ENCODE measurements around the gene BRME1. TPM values are rescaled to one million over a fixed set of nuclear protein-coding genes. Genes with fewer than 3 reads are reported as not detected.

BRME1 gene
- polyA plus RNA-seq, 3 donors: 0.05 to 0.28 TPM; not detected in 1

DNA sequence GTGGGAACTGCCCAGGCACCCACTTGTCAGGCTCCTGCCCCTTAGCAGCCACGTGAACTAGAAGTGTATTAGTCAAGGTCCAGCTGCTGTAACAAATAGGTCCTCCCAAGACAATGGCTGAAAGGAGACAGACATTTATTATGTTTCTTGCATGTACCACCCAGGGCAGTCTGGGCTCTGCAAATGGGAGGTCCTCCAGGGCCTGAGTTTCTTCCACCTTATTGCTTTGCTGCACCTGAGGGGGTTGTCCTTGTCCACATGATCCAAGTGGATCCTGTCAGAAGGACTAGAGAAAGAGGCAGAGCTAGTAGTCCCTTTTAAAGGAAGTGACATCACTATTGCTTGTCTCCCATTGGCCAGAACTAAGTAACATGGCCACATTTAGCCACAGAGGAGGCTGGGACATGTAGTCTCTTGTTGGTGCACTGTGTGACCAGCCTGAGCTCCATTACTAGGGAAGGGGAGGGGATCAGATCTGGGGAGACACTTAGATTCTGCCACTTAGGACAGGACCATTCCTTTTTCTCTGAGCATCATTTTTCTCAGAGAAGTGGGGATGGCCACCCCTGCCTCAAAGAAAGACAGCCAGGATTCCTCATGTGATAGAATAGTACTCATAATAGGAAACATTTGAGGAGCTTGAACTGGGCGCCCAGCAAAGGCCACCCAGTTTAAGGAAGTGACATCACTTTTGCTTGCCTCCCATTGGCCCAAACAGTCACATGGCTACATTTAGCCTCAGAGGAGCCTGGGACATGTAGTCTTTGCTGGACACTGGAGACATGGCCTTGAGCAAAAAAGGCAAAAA, 15.2 kb upstream of the BRME1 start:
- Histone ChIP-seq H3K27ac (ENCODE audit: low read depth in 1 of 2, low read length in 2 of 2) (peak overlapping the region in 1 of 2 donors; percentile 49), H3K4me3 (replicated peaks in 1 of 3; ENCODE audit: low read depth in 2 of 3, low read length in 3 of 3) (no peak overlapping the region), H4K20me1 (ENCODE audit: insufficient read depth, low read length) (no peaks in the 10 kb centered on the region), H3K9me3 (replicated peaks in 1 of 2; ENCODE audit: control insufficient read depth in 1 of 2, insufficient read depth in 1 of 2, low read length in 2 of 2) (peaks cover 11 to 13% of the 10 kb centered on the region in 2 donors), H3K9ac (ENCODE audit: insufficient read depth, low read length, poor library complexity, severe bottlenecking) (no peak overlapping the region), H3K79me2 (ENCODE audit: insufficient read depth, low read length) (no peaks in the 10 kb centered on the region), H3K27me3 (ENCODE audit: control insufficient read depth in 2 of 2, insufficient read depth in 2 of 2, low read length in 2 of 2) (no peaks in the 10 kb centered on the region), H2AFZ (ENCODE audit: insufficient read depth, low read depth, low read length, poor library complexity, severe bottlenecking) (no peak overlapping the region), H3K4me2 (replicated peaks; ENCODE audit: extremely low read depth, low read length, poor library complexity, severe bottlenecking) (no peak overlapping the region), H3K4me1 (ENCODE audit: control insufficient read depth in 1 of 2, insufficient read depth in 2 of 2, low read length in 2 of 2) (peaks cover 0 to 1% of the 10 kb centered on the region in 2 donors), H3K36me3 (replicated peaks in 1 of 2; ENCODE audit: control insufficient read depth in 1 of 2, insufficient read depth in 2 of 2, low read length in 2 of 2) (peaks cover 69 to 87% of the 10 kb centered on the region in 2 donors)
- DNase-seq: peak; percentile 30 to 58 (median 44)
- intact Hi-C loops (cut with micrococcal nuclease): no loop called here
- TF ChIP-seq, protein P1, sequence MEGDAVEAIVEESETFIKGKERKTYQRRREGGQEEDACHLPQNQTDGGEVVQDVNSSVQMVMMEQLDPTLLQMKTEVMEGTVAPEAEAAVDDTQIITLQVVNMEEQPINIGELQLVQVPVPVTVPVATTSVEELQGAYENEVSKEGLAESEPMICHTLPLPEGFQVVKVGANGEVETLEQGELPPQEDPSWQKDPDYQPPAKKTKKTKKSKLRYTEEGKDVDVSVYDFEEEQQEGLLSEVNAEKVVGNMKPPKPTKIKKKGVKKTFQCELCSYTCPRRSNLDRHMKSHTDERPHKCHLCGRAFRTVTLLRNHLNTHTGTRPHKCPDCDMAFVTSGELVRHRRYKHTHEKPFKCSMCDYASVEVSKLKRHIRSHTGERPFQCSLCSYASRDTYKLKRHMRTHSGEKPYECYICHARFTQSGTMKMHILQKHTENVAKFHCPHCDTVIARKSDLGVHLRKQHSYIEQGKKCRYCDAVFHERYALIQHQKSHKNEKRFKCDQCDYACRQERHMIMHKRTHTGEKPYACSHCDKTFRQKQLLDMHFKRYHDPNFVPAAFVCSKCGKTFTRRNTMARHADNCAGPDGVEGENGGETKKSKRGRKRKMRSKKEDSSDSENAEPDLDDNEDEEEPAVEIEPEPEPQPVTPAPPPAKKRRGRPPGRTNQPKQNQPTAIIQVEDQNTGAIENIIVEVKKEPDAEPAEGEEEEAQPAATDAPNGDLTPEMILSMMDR (IDR thresholded peaks at IDR 0.05): no peak
- H3K36me3 Mint-ChIP-seq: peaks cover 62 to 86% of the 10 kb centered on the region in 2 donors
- no peaks in the 10 kb centered on the region for H3K27me3 Mint-ChIP-seq (ENCODE audit: low read depth in 3 of 3)
- WGBS (ENCODE audit: insufficient coverage): 88% methylated on average over 2 of the region's 2 CpGs
- no peak overlapping the region for H3K4me3 Mint-ChIP-seq
- peaks cover 2% of the 10 kb centered on the region for H3K4me1 Mint-ChIP-seq
- H3K27ac Mint-ChIP-seq: peak overlapping the region; percentile 28 to 87 (median 70)
- peaks cover 6 to 11% (median 8%) of the 10 kb centered on the region in 7 donors for H3K9me3 Mint-ChIP-seq

DNA sequence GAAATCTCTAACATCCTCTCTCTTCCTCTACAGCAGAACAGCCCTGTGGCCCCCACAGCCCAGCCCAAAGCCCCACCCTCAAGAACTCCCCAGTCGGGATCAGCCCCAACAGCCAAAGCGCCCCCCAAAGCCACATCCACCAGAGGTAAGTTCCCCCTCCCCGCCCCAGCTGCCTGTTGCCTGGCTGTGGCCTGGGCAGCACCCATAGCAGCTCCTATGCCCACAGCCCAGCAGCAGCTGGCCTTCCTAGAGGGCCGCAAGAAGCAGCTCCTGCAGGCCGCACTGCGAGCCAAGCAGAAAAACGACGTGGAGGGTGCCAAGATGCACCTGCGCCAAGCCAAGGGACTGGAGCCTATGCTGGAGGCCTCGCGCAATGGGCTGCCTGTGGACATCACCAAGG, 14.6 kb upstream of the BRME1 start:
- Mint-ChIP-seq H3K36me3 (peaks cover 65 to 89% of the 10 kb centered on the region in 2 donors), H3K27me3 (ENCODE audit: low read depth in 3 of 3) (no peaks in the 10 kb centered on the region), H3K4me3 (no peak overlapping the region), H3K27ac (peak overlapping the region in 3 of 7 donors; percentile 9 to 83 (median 51)), H3K9me3 (peaks cover 6 to 11% (median 8%) of the 10 kb centered on the region in 7 donors), H3K4me1 (no peaks in the 10 kb centered on the region)
- TF ChIP-seq, protein P1 (IDR thresholded peaks at IDR 0.05): no peak
- Histone ChIP-seq H2AFZ (ENCODE audit: insufficient read depth, low read depth, low read length, poor library complexity, severe bottlenecking) (no peak overlapping the region), H3K4me2 (replicated peaks; ENCODE audit: extremely low read depth, low read length, poor library complexity, severe bottlenecking) (no peak overlapping the region), H3K27ac (ENCODE audit: low read depth in 1 of 2, low read length in 2 of 2) (peak overlapping the region in 1 of 2 donors; percentile 49), H3K4me3 (replicated peaks in 1 of 3; ENCODE audit: low read depth in 2 of 3, low read length in 3 of 3) (no peak overlapping the region), H3K79me2 (ENCODE audit: insufficient read depth, low read length) (no peaks in the 10 kb centered on the region), H3K9ac (ENCODE audit: insufficient read depth, low read length, poor library complexity, severe bottlenecking) (no peak overlapping the region), H3K27me3 (ENCODE audit: control insufficient read depth in 2 of 2, insufficient read depth in 2 of 2, low read length in 2 of 2) (no peaks in the 10 kb centered on the region), H4K20me1 (ENCODE audit: insufficient read depth, low read length) (no peaks in the 10 kb centered on the region), H3K4me1 (ENCODE audit: control insufficient read depth in 1 of 2, insufficient read depth in 2 of 2, low read length in 2 of 2) (no peaks in the 10 kb centered on the region), H3K9me3 (replicated peaks in 1 of 2; ENCODE audit: control insufficient read depth in 1 of 2, insufficient read depth in 1 of 2, low read length in 2 of 2) (peaks cover 11 to 13% of the 10 kb centered on the region in 2 donors), H3K36me3 (replicated peaks in 1 of 2; ENCODE audit: control insufficient read depth in 1 of 2, insufficient read depth in 2 of 2, low read length in 2 of 2) (peaks cover 69 to 92% of the 10 kb centered on the region in 2 donors)
- WGBS (ENCODE audit: insufficient coverage): 94% methylated on average over 11 of the region's 11 CpGs
- DNase-seq: no peak
- intact Hi-C loops (cut with micrococcal nuclease): no loop called here

Data from CD14-positive monocyte (primary cell).